GM23338 (cell line): ENCODE results near the gene PHF10. TPM values are rescaled to one million over a fixed set of nuclear protein-coding genes. Genes with fewer than 3 reads are reported as not detected.

Experiments used
- ATAC-seq: fragments of 200-7000 bp; cut with Tn5 transposase; 3 replicates; pipeline ENCODE4 v1.9.1; 2020
- DNase-seq: peaks from one replicate; pipeline ENCODE4 v3.0.0-alpha.2; 2015; ENCODE audit warnings: low spot score
- H2AFZ ChIP-seq: fragments of 200-600 bp; sonication (generic); 2 replicates; pipeline ENCODE4 v1.8.0; 2016; ENCODE audit warnings: antibody characterized with exemption, mild to moderate bottlenecking, moderate library complexity
- H3F3A ChIP-seq: fragments of 200-600 bp; sonication (generic); replicated peaks from 2 replicates; pipeline ENCODE4 v1.8.0; 2017; ENCODE audit warnings: antibody characterized with exemption, mixed run types, low read depth
- H3K27ac ChIP-seq: fragments of 200-600 bp; sonication (generic); 2 replicates; pipeline ENCODE4 v1.6.1; 2016; ENCODE audit warnings: low read depth
- H3K27me3 ChIP-seq: fragments of 200-600 bp; sonication (generic); 2 replicates; pipeline ENCODE4 v1.8.0; 2016; ENCODE audit warnings: mild to moderate bottlenecking, mixed run types, moderate library complexity; ENCODE audit not compliant: insufficient read depth
- H3K36me3 ChIP-seq: fragments of 200-600 bp; sonication (generic); 2 replicates; pipeline ENCODE4 v1.8.0; 2016; ENCODE audit warnings: mild to moderate bottlenecking; ENCODE audit not compliant: insufficient read depth
- H3K4me1 ChIP-seq: fragments of 200-600 bp; sonication (generic); 2 replicates; pipeline ENCODE4 v1.8.0; 2016; ENCODE audit warnings: mild to moderate bottlenecking, moderate library complexity; ENCODE audit not compliant: insufficient read depth
- H3K4me2 ChIP-seq: fragments of 200-600 bp; sonication (generic); 2 replicates; pipeline ENCODE4 v1.7.1; 2017; ENCODE audit warnings: mixed run types
- H3K4me3 ChIP-seq: fragments of 200-600 bp; sonication (generic); 2 replicates; pipeline ENCODE4 v1.6.1; 2016; ENCODE audit warnings: mixed run types
- H3K79me2 ChIP-seq: fragments of 200-600 bp; sonication (generic); replicated peaks from 2 replicates; pipeline ENCODE4 v1.8.0; 2017; ENCODE audit warnings: mild to moderate bottlenecking; ENCODE audit not compliant: insufficient read depth
- H3K9me2 ChIP-seq: fragments of 200-600 bp; sonication (generic); 2 replicates; pipeline ENCODE4 v1.8.0; 2017; ENCODE audit not compliant: insufficient read depth
- H4K20me1 ChIP-seq: fragments of 200-600 bp; sonication (generic); replicated peaks from 2 replicates; pipeline ENCODE4 v1.8.0; 2017; ENCODE audit warnings: mild to moderate bottlenecking; ENCODE audit not compliant: insufficient read depth
- H3K27ac Mint-ChIP-seq: 2 replicates; pipeline ENCODE4 v1.8.0; 2020; ENCODE audit warnings: inconsistent platforms, mild to moderate bottlenecking, moderate library complexity, mixed read lengths
- H3K27me3 Mint-ChIP-seq: 3 replicates; pipeline ENCODE4 v1.8.0; 2022; ENCODE audit warnings: low read depth, mild to moderate bottlenecking, moderate library complexity, mixed read lengths, inconsistent platforms; ENCODE audit not compliant: insufficient read depth, poor library complexity
- H3K36me3 Mint-ChIP-seq: 3 replicates; pipeline ENCODE4 v1.8.0; 2021; ENCODE audit warnings: low read depth, mild to moderate bottlenecking, inconsistent platforms, moderate library complexity, mixed read lengths
- H3K4me1 Mint-ChIP-seq: 3 replicates; pipeline ENCODE4 v1.8.0; 2020; ENCODE audit warnings: mild to moderate bottlenecking, inconsistent platforms, mixed read lengths
- H3K4me3 Mint-ChIP-seq: 3 replicates; pipeline ENCODE4 v1.8.0; 2021; ENCODE audit warnings: moderate library complexity, mild to moderate bottlenecking, inconsistent platforms, mixed read lengths
- H3K9me3 Mint-ChIP-seq: 3 replicates; pipeline ENCODE4 v1.8.0; 2020; ENCODE audit warnings: moderate library complexity, mild to moderate bottlenecking, inconsistent platforms, mixed read lengths
- CREB1 ChIP-seq: fragments of 250-450 bp; sonication (Bioruptor Pico); IDR thresholded peaks from 2 replicates; pipeline ENCODE4 v1.5.0; 2020; ENCODE audit warnings: low read depth, mild to moderate bottlenecking, moderate library complexity
- EZH2 ChIP-seq: fragments of 200-600 bp; sonication (generic); IDR thresholded peaks from one replicate; pipeline ENCODE4 v1.8.0; 2017; ENCODE audit warnings: antibody characterized with exemption, mild to moderate bottlenecking, low read depth; ENCODE audit not compliant: unreplicated experiment
- EZH2phosphoT487 ChIP-seq: fragments of 200-600 bp; sonication (generic); IDR thresholded peaks from one replicate; pipeline ENCODE4 v1.8.1; 2018; ENCODE audit warnings: antibody characterized with exemption; ENCODE audit not compliant: unreplicated experiment
- JUNB ChIP-seq: IDR thresholded peaks from one replicate; pipeline ENCODE4 v1.6.1; 2016; ENCODE audit warnings: antibody characterized with exemption; ENCODE audit not compliant: unreplicated experiment
- NANOG ChIP-seq: IDR thresholded peaks from 2 replicates; pipeline ENCODE4 v1.6.1; 2016; ENCODE audit warnings: antibody characterized with exemption, borderline replicate concordance
- POLR2AphosphoS5 ChIP-seq: IDR thresholded peaks from 2 replicates; pipeline ENCODE4 v1.6.1; 2016; ENCODE audit warnings: antibody characterized with exemption, low read depth
- STAT1 ChIP-seq: IDR thresholded peaks from one replicate; pipeline ENCODE4 v1.6.1; 2016; ENCODE audit warnings: antibody characterized with exemption; ENCODE audit not compliant: unreplicated experiment
- ZNF114 ChIP-seq: fragments of 250-450 bp; sonication (Bioruptor Pico); IDR thresholded peaks from 2 replicates; pipeline ENCODE4 v1.5.0; 2020; ENCODE audit warnings: mild to moderate bottlenecking, moderate library complexity
- ZNF331 ChIP-seq: fragments of 250-450 bp; sonication (Bioruptor Pico); IDR thresholded peaks from 2 replicates; pipeline ENCODE4 v1.5.0; 2020; ENCODE audit warnings: low read depth, mild to moderate bottlenecking, moderate library complexity
- polyA plus RNA-seq: library from polyadenylated mRNA; unstranded; fragments of >200 nt; fragmentation: Nextera tagmentation; extraction: Ambion mirVana; gene quantifications from 2 replicates; pipeline ENCODE4 v1.2.1, GENCODE V29; 2016
- total RNA-seq: library from RNA; depleted of rRNA; stranded (reverse); fragments of >200 nt; shearing (Covaris generic); gene quantifications from 2 replicates; pipeline ENCODE4 v1.2.3, GENCODE V29; 2014
- TF ChIP-seq, protein P1 (sequence below), 2 experiments: fragments of 200-600 bp in 1 of 2; sonication (generic) in 1 of 2; conservative IDR thresholded peaks; 2 replicates each; pipeline versions ENCODE4 v1.5.1 to v1.6.1; 2016 to 2017; ENCODE audit warnings: antibody characterized with exemption in 2 of 2, low read depth in 2 of 2, mild to moderate bottlenecking in 2 of 2, moderate library complexity in 1 of 2
- TF ChIP-seq, protein P2 (sequence below): IDR thresholded peaks from one replicate; pipeline ENCODE4 v1.6.1; 2018; ENCODE audit warnings: antibody characterized with exemption; ENCODE audit not compliant: unreplicated experiment
- TF ChIP-seq, protein P3 (sequence below): IDR thresholded peaks from 2 replicates; pipeline ENCODE4 v1.6.1; 2016; ENCODE audit warnings: antibody characterized with exemption
- TF ChIP-seq, protein P4 (sequence below): fragments of 250-450 bp; sonication (Bioruptor Pico); IDR thresholded peaks from 2 replicates; pipeline ENCODE4 v1.5.0; 2020; ENCODE audit warnings: mild to moderate bottlenecking, moderate library complexity

The PHF10 gene
- total and polyA plus RNA-seq, 2 experiments from 2014 or later = 16.5 to 44.7 TPM

DNA sequence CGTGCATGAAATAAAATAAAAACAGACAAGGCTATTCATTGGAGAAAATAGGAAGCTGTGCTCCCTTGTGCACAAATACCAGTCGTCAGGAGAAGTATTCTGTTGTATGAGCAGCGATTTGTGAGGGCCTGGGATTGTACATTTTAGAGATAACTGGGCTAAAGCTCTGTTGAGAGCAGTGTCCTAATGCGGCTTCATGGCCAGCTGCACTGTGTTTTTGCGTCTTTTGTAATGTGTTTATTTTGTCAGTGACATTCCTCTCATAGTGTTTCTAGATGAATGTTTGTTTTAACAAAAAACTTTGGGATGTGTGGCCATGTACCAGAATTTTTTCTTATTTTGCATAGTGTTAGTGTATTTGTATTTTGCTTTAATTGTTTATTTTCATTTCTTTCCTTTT is 41.9 kb upstream of the PHF10 start:
- no peaks in the 10 kb centered on the region for H3K9me2 ChIP-seq
- no peak overlapping the region for H2AFZ ChIP-seq
- peaks cover 4% of the 10 kb centered on the region; the same call in 2 of the 3 replicates for H3K4me1 Mint-ChIP-seq
- ATAC-seq (no peak), DNase-seq (no peak)
- no peaks in the 10 kb centered on the region for H3K9me3 Mint-ChIP-seq
- H3F3A ChIP-seq = no peaks in the 10 kb centered on the region
- no peaks in the 10 kb centered on the region for H3K4me1 ChIP-seq
- H3K27ac Mint-ChIP-seq = no peak overlapping the region
- H3K4me3 Mint-ChIP-seq = no peak overlapping the region
- no peak overlapping the region for H3K27ac ChIP-seq
- H3K4me3 ChIP-seq = no peak overlapping the region
- no peak for TF ChIP-seq STAT1
- TF ChIP-seq EZH2 = no peak
- TF ChIP-seq JUNB = no peak
- no peak for TF ChIP-seq NANOG
- no peak for TF ChIP-seq ZNF114 (CRISPR knock-in tag)
- TF ChIP-seq, protein P1, sequence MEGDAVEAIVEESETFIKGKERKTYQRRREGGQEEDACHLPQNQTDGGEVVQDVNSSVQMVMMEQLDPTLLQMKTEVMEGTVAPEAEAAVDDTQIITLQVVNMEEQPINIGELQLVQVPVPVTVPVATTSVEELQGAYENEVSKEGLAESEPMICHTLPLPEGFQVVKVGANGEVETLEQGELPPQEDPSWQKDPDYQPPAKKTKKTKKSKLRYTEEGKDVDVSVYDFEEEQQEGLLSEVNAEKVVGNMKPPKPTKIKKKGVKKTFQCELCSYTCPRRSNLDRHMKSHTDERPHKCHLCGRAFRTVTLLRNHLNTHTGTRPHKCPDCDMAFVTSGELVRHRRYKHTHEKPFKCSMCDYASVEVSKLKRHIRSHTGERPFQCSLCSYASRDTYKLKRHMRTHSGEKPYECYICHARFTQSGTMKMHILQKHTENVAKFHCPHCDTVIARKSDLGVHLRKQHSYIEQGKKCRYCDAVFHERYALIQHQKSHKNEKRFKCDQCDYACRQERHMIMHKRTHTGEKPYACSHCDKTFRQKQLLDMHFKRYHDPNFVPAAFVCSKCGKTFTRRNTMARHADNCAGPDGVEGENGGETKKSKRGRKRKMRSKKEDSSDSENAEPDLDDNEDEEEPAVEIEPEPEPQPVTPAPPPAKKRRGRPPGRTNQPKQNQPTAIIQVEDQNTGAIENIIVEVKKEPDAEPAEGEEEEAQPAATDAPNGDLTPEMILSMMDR (conservative IDR thresholded peaks at IDR 0.05; ENCODE audit: low read depth in 2 of 2) = no peak
- TF ChIP-seq CREB1 (CRISPR knock-in tag) = no peak
- TF ChIP-seq, protein P2, sequence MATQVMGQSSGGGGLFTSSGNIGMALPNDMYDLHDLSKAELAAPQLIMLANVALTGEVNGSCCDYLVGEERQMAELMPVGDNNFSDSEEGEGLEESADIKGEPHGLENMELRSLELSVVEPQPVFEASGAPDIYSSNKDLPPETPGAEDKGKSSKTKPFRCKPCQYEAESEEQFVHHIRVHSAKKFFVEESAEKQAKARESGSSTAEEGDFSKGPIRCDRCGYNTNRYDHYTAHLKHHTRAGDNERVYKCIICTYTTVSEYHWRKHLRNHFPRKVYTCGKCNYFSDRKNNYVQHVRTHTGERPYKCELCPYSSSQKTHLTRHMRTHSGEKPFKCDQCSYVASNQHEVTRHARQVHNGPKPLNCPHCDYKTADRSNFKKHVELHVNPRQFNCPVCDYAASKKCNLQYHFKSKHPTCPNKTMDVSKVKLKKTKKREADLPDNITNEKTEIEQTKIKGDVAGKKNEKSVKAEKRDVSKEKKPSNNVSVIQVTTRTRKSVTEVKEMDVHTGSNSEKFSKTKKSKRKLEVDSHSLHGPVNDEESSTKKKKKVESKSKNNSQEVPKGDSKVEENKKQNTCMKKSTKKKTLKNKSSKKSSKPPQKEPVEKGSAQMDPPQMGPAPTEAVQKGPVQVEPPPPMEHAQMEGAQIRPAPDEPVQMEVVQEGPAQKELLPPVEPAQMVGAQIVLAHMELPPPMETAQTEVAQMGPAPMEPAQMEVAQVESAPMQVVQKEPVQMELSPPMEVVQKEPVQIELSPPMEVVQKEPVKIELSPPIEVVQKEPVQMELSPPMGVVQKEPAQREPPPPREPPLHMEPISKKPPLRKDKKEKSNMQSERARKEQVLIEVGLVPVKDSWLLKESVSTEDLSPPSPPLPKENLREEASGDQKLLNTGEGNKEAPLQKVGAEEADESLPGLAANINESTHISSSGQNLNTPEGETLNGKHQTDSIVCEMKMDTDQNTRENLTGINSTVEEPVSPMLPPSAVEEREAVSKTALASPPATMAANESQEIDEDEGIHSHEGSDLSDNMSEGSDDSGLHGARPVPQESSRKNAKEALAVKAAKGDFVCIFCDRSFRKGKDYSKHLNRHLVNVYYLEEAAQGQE = no peak
- no peak for TF ChIP-seq POLR2AphosphoS5
- no peak for TF ChIP-seq EZH2phosphoT487
- TF ChIP-seq, protein P3, sequence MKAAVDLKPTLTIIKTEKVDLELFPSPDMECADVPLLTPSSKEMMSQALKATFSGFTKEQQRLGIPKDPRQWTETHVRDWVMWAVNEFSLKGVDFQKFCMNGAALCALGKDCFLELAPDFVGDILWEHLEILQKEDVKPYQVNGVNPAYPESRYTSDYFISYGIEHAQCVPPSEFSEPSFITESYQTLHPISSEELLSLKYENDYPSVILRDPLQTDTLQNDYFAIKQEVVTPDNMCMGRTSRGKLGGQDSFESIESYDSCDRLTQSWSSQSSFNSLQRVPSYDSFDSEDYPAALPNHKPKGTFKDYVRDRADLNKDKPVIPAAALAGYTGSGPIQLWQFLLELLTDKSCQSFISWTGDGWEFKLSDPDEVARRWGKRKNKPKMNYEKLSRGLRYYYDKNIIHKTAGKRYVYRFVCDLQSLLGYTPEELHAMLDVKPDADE = no peak
- no peak for TF ChIP-seq ZNF331 (CRISPR knock-in tag)
- TF ChIP-seq, protein P4, sequence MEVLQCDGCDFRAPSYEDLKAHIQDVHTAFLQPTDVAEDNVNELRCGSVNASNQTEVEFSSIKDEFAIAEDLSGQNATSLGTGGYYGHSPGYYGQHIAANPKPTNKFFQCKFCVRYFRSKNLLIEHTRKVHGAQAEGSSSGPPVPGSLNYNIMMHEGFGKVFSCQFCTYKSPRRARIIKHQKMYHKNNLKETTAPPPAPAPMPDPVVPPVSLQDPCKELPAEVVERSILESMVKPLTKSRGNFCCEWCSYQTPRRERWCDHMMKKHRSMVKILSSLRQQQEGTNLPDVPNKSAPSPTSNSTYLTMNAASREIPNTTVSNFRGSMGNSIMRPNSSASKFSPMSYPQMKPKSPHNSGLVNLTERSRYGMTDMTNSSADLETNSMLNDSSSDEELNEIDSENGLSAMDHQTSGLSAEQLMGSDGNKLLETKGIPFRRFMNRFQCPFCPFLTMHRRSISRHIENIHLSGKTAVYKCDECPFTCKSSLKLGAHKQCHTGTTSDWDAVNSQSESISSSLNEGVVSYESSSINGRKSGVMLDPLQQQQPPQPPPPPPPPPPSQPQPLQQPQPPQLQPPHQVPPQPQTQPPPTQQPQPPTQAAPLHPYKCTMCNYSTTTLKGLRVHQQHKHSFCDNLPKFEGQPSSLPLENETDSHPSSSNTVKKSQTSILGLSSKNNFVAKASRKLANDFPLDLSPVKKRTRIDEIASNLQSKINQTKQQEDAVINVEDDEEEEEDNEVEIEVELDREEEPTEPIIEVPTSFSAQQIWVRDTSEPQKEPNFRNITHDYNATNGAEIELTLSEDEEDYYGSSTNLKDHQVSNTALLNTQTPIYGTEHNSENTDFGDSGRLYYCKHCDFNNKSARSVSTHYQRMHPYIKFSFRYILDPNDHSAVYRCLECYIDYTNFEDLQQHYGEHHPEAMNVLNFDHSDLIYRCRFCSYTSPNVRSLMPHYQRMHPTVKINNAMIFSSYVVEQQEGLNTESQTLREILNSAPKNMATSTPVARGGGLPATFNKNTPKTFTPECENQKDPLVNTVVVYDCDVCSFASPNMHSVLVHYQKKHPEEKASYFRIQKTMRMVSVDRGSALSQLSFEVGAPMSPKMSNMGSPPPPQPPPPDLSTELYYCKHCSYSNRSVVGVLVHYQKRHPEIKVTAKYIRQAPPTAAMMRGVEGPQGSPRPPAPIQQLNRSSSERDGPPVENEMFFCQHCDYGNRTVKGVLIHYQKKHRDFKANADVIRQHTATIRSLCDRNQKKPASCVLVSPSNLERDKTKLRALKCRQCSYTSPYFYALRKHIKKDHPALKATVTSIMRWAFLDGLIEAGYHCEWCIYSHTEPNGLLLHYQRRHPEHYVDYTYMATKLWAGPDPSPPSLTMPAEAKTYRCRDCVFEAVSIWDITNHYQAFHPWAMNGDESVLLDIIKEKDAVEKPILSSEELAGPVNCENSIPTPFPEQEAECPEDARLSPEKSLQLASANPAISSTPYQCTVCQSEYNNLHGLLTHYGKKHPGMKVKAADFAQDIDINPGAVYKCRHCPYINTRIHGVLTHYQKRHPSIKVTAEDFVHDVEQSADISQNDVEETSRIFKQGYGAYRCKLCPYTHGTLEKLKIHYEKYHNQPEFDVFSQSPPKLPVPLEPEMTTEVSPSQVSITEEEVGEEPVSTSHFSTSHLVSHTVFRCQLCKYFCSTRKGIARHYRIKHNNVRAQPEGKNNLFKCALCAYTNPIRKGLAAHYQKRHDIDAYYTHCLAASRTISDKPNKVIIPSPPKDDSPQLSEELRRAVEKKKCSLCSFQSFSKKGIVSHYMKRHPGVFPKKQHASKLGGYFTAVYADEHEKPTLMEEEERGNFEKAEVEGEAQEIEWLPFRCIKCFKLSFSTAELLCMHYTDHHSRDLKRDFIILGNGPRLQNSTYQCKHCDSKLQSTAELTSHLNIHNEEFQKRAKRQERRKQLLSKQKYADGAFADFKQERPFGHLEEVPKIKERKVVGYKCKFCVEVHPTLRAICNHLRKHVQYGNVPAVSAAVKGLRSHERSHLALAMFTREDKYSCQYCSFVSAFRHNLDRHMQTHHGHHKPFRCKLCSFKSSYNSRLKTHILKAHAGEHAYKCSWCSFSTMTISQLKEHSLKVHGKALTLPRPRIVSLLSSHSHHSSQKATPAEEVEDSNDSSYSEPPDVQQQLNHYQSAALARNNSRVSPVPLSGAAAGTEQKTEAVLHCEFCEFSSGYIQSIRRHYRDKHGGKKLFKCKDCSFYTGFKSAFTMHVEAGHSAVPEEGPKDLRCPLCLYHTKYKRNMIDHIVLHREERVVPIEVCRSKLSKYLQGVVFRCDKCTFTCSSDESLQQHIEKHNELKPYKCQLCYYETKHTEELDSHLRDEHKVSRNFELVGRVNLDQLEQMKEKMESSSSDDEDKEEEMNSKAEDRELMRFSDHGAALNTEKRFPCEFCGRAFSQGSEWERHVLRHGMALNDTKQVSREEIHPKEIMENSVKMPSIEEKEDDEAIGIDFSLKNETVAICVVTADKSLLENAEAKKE (CRISPR knock-in tag) = no peak
- H3K27me3 ChIP-seq = no peaks in the 10 kb centered on the region
- H3K79me2 ChIP-seq = no peaks in the 10 kb centered on the region
- no peak overlapping the region for H3K4me2 ChIP-seq
- H3K36me3 ChIP-seq = no peaks in the 10 kb centered on the region
- H3K36me3 Mint-ChIP-seq = peaks cover 8% of the 10 kb centered on the region
- H3K27me3 Mint-ChIP-seq = peaks cover 9% of the 10 kb centered on the region
- H4K20me1 ChIP-seq = no peaks in the 10 kb centered on the region
